VCaP (cell line): Measurements from ENCODE around the gene KRTAP23-1.

ENCODE experiments used
- H3K27ac ChIP-seq: fragments of 450-650 bp; 2 replicates; pipeline ENCODE4 v1.5.1; 2017
- TF ChIP-seq, protein P1 (sequence below): fragments of 450-650 bp; conservative IDR thresholded peaks from 2 replicates; pipeline ENCODE4 v1.5.1; 2017; ENCODE audit warnings: mild to moderate bottlenecking, moderate library complexity

The KRTAP23-1 gene

GRCh38 chr21:30351534-30351933, 3.1 kb upstream of the KRTAP23-1 start:
- TF ChIP-seq, protein P1, sequence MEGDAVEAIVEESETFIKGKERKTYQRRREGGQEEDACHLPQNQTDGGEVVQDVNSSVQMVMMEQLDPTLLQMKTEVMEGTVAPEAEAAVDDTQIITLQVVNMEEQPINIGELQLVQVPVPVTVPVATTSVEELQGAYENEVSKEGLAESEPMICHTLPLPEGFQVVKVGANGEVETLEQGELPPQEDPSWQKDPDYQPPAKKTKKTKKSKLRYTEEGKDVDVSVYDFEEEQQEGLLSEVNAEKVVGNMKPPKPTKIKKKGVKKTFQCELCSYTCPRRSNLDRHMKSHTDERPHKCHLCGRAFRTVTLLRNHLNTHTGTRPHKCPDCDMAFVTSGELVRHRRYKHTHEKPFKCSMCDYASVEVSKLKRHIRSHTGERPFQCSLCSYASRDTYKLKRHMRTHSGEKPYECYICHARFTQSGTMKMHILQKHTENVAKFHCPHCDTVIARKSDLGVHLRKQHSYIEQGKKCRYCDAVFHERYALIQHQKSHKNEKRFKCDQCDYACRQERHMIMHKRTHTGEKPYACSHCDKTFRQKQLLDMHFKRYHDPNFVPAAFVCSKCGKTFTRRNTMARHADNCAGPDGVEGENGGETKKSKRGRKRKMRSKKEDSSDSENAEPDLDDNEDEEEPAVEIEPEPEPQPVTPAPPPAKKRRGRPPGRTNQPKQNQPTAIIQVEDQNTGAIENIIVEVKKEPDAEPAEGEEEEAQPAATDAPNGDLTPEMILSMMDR = no peak
- no peak overlapping the region for H3K27ac ChIP-seq

- H3K27ac ChIP-seq = peak overlapping the region; percentile 18
- TF ChIP-seq, protein P1 = no peak
These were observed 1.2 kb upstream of the KRTAP23-1 start for GRCh38 chr21:30349572-30349971.

GRCh38 chr21:30345014-30345413, 3.4 kb downstream of the KRTAP23-1 start:
- TF ChIP-seq, protein P1 = no peak
- no peak overlapping the region for H3K27ac ChIP-seq

DNA sequence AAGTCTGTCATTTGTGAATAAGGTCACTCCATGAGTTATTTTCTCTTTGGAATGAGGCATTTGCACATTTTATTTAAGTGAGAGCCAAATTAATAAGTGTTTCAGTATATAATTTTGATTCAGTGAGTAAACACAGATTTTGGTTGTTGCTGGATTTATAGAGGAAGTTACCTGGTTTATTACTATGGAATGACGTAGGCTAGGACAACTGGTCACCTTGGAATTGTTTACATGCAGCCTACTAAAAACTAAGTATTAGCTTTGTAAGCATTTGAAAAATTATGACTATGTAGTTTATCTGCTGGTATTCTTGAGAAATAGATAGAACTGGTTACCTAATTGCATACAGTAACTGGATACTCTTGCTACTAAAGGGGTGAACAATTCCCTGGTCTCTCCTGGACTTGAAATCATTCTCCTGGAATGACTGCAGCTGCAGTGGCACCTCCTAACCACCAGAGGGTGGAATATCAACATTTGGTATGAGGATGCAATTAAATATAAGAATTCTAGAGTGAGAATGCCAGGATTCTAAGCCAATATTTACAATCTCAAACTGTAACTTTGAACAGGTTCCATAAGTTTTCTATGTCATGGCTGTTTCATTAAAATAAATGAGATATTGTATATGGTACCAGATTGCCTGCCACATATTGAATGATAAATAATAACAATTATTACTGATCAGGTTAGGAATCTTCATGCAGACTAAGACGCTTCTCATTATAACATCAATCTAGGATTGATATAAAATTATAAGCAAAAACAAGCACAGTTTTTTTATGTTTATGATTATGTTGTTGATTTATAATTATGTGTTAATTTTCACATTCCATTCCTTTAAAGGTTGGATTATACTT, 7.5 kb downstream of the KRTAP23-1 start:
- TF ChIP-seq, protein P1 = peak; percentile 96
- H3K27ac ChIP-seq = peak overlapping the region; percentile 14

- TF ChIP-seq, protein P1 = no peak
These were observed 9.7 kb downstream of the KRTAP23-1 start for GRCh38 chr21:30338717-30339116.

DNA sequence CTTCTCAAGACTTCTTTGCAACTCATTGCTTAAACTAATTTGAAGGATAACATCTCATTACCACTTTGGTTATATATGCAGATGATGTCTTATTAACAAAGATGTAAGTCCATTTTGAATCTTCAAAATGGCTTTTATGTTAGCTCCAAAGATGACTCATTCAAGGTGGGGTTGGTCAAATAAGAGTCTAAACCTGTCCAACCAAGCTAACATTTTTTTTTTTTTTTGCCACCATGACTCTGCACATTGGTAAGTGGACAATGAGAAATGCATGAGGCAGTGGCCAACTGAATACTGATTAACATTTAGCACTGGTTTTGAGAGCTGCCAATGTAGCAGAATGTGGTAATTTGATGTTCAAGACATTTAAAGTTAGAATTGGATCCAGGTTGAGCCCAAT, 10.6 kb downstream of the KRTAP23-1 start:
- peak overlapping the region; percentile 48 for H3K27ac ChIP-seq
- TF ChIP-seq, protein P1 = no peak

More at GRCh38 chr21:30338717-30339116, 9.7 kb downstream of the KRTAP23-1 start:
- H3K27ac ChIP-seq = peak overlapping the region; percentile 48

DNA sequence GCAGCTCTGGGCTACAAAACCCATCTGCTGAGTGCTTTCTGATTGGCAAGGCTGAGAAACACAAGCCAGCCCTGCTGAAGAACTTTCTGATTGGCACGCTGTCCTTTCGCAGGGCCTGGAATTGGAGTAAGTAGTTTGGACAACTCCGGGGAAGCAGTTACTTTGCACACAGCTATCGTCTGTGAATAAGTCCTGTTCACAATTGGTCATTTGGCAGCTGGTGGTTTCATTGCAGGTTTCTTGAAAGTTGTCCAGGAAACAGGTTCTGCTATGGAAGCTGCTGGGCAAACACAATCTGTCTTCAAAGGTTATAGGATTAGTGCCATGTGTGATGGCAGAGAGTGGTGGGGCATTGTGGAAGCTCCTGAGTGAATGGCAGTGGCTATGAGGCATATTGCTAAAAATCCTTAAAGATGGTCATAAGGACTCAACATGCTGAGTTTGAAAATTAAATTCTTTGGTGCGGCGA, 11.1 kb downstream of the KRTAP23-1 start, which contains the start of gene KRTAP27-1:
Gene KRTAP27-1, minus strand, starts transcription at position 419 of the 469 bp plus-strand sequence. Its CDS starts 26 bp downstream, at position 393.
- peak within 1 kb of the TSS; percentile 48 for H3K27ac ChIP-seq
- TF ChIP-seq, protein P1 = no peak
